IPS-15b (cell line): ENCODE results near the gene TLR3.
A peak's percentile ranks its signal among the peaks of the same experiment; 100 is the strongest.

Experiments
- H3K27me3 ChIP-seq: one replicate; pipeline ENCODE4 v1.6.1; 2013; ENCODE audit warnings: low read length; ENCODE audit not compliant: control insufficient read depth, insufficient read depth
- H3K36me3 ChIP-seq: one replicate; pipeline ENCODE4 v1.6.1; 2013; ENCODE audit warnings: low read length; ENCODE audit not compliant: control insufficient read depth, insufficient read depth
- H3K4me1 ChIP-seq: one replicate; pipeline ENCODE4 v1.6.1; 2013; ENCODE audit warnings: mild to moderate bottlenecking, low read length; ENCODE audit not compliant: control insufficient read depth, insufficient read depth
- H3K4me3 ChIP-seq: one replicate; pipeline ENCODE4 v1.5.1; 2013; ENCODE audit warnings: low read depth, low read length
- H3K9ac ChIP-seq: one replicate; pipeline ENCODE4 v1.6.1; 2013; ENCODE audit warnings: low read depth, mild to moderate bottlenecking, low read length
- H3K9me3 ChIP-seq: one replicate; pipeline ENCODE4 v1.6.1; 2013; ENCODE audit warnings: mild to moderate bottlenecking, low read length; ENCODE audit not compliant: control insufficient read depth, insufficient read depth

Gene TLR3

DNA sequence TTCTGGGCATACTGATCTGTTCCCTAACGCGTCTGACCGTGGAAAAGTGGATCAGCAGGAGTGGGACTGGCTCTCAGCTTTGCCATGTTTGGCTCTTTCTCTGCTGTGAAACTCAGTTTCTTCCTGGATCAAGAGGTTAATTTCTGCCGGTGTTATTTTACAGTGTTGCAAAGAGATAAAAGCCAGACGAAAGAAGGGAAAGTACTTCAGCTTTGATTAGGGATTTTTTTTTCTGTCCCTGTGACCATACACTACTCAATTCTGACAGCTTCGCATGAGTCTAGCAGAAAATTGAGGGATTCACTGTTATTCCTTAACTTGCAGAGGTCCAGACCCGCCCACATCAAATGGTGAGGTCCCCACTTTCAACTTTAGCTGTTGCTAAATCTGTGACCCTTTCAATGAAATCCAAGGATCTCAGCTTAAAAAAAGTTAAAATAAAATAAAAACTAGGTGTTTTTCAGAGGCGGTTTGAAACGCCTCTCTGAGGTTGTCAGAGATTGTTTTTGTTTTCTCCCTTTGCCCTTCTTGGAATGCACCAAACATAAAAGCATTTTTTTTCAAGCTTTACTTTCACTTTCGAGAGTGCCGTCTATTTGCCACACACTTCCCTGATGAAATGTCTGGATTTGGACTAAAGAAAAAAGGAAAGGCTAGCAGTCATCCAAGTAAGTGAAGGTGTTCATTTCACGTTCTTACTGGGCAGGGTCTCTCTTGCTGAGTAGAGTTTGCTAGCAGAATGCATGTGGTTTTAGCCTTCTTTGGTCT is at the start of gene TLR3:
TSS of gene TLR3 (plus strand) at position 576 of the 768 bp plus-strand sequence. CDS start 7,464 bp downstream, outside the sequence.
- Histone ChIP-seq H3K9me3 (no peaks in the 10 kb centered on the region), H3K9ac (no peak within 1 kb of the TSS), H3K4me3 (no peak within 1 kb of the TSS)

DNA sequence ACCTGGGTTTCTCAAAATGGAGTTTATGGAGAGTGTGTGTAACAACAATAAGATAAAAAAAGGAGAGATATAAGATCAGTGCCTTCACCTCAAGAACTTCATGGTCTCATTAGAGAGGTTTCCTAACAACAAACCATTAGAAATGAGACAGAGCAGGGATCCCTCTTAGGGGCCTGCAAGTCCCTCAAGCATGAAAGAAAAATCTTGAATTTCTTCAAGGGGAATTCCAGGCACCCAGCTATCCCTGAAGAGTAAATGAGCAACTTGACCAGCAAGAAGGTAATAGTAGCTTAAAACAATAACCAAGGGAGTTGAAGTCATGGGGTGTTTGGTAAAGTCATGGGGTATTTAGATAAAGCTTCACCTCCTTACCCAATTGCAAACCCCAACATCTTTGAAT is 49.7 kb upstream of the TLR3 start:
- Histone ChIP-seq H3K4me1 (peaks cover 4% of the 10 kb centered on the region), H3K9me3 (no peaks in the 10 kb centered on the region), H3K4me3 (no peak overlapping the region), H3K27me3 (peaks cover 2% of the 10 kb centered on the region), H3K36me3 (no peaks in the 10 kb centered on the region), H3K9ac (no peak overlapping the region)

More for the DNA sequence above, at the start of gene TLR3:
- Histone ChIP-seq H3K27me3 (no peaks in the 10 kb centered on the region), H3K36me3 (no peaks in the 10 kb centered on the region), H3K4me1 (peaks cover 13% of the 10 kb centered on the region)

DNA sequence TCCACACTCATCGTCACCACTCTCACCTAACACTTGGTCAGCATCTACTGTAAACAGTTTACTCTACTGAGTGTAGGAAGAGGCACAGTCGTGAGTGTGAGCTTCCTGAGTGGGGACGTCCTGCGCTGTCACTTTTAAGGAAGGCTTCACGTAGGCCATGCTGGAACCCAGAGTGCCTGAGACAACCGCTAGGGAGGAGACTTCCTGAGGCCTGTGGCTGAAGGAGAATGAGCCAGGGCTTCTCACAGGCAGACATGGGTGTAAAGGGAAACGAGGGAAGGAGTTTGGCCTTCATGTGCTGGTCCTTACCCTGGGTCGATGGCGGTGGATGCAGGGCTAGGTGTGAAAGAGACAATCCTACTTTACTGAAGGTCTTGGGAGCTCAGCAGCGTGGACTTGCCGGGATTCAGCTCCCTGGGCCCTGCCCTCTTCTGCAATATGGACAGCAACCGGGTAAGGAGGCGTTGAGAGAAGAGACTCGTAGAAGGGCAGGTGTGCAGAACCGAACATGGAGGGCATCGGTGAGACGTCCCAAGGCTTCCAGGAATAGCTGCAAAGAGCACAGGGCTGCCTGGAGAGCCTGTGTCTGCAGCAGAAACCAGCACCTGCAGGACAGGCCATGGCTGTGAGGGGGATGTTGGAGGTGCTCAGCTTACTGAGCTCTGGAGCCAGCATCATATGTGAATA is 48.7 kb upstream of the TLR3 start:
- H3K4me1 ChIP-seq = peaks cover 2% of the 10 kb centered on the region
- H3K36me3 ChIP-seq = no peaks in the 10 kb centered on the region
- no peak overlapping the region for H3K9ac ChIP-seq
- peaks cover 2% of the 10 kb centered on the region for H3K27me3 ChIP-seq
- no peak overlapping the region for H3K4me3 ChIP-seq
- H3K9me3 ChIP-seq = no peaks in the 10 kb centered on the region

DNA sequence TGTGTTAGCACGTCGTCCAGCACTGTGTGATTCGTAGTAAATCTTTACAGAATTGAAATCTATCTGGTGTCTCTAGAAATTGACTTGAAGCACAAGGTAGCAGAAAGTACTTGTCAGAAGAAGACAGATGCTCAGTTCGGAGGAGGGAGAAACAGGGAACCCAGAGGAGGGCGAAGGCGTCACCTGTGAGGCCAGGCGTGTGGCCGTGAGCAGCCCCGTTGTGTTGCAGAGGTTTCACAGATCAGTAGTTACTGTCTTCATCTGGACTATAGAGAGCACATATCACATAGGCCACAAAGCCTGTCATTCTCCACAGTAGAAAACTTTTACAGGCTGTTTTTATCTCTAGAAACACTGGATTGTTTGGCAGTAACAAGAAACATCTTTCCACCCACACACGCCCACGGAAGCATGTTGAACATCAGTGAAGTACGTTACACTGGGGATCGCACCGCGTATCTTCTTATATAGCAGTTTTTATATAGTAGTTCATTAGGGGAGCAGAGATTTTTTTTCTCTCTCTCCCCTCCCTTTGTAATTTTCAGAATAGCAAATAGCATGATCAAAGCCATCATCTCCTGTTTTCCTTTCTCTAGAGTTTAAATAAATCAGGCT is 48.1 kb upstream of the TLR3 start:
- Histone ChIP-seq H3K36me3 (no peaks in the 10 kb centered on the region), H3K4me1 (peaks cover 2% of the 10 kb centered on the region), H3K9ac (no peak overlapping the region), H3K27me3 (peaks cover 2% of the 10 kb centered on the region), H3K9me3 (no peaks in the 10 kb centered on the region), H3K4me3 (no peak overlapping the region)

DNA sequence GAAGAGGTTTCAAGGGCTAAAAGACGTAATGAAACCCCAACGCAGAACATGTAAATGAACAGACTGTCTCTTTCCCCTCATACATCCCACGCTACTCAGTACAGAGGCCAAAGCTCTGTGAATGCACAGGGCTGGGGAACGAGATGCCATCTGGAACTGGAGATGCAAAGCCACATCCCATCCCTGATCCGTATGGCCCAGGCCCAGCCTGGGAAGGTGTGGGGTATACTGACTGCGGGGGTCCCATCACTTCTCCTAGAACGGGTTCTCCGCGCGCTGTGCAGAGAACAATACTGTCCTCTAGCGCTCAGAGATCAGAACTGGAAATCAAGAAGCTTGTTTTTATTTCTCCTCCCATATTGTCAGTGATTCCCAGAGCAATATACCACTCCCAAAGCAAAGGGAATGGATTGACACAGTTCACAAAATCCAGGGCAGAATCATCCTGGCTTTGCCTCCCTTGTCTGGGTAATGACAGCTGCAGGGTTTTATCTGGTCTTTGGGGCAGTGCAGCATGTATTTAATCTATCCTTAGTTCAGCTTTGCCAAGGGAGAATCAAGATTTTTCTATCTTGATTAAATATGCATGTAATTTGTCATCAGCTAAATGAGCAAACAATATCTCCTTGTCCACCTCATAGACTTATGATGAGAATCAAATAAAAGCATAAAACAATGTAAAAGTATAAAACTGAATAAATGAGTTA is 47.3 kb upstream of the TLR3 start:
- Histone ChIP-seq H3K4me1 (peaks cover 2% of the 10 kb centered on the region), H3K27me3 (peaks cover 2% of the 10 kb centered on the region), H3K9ac (no peak overlapping the region), H3K9me3 (no peaks in the 10 kb centered on the region), H3K36me3 (no peaks in the 10 kb centered on the region), H3K4me3 (no peak overlapping the region)

DNA sequence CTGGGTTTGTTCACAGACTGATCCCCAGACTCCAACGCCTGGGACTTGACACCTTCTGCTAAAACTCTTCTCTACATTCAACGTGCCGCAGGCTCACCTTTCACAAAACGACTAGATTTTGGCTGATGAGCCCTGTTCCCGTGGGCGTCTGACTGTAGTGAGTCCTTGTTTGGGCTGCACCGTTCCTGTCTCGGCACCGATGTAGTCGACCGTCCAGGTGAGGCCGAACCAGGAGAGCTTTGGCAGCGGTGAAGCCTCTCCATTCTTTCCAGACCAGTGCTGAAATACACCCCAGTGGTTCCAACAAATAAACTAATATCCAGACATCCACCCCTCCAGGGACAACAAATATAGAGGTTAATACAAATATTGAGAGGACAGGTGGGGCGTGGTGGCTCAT is 45.0 kb upstream of the TLR3 start:
- Histone ChIP-seq H3K36me3 (no peaks in the 10 kb centered on the region), H3K4me1 (peaks cover 8% of the 10 kb centered on the region), H3K9me3 (peaks cover 3% of the 10 kb centered on the region), H3K27me3 (peaks cover 2% of the 10 kb centered on the region), H3K9ac (no peak overlapping the region), H3K4me3 (no peak overlapping the region)

DNA sequence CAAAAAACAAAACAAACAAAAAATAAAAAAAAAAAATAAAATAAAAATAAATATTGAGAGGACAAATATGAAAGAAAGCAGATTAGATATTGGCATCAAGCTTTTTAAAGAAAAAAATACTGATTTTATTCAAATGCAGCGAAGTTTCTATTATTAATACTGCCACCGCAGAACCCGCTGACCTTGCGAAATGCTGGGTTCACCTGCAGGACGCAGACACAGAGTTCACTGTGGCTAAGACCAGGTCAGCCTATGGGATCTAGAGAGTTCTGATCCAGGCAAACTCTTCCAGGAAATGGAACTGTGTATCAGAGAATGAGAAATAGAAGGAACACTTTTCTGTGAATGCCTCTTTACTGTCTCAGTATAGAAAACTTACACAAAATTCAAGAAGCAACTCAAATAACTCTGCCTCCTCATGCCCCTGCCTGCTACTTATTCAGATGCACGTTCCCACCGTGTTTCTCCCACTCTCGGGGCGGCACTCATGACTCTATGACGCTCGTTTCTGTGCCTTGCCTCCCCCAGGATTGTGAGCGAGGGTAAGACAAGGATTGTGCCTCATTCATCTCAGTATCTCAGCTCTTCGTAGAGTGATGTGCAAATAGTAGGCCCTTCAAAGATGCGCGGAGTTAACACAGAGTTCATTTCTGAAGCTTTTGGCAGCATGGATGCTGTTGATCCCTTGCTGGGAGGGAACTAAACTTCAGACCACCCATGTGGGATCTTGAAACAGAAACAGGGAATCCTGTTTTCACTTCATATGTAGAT is 44.1 kb upstream of the TLR3 start:
- Histone ChIP-seq H3K9me3 (peaks cover 3% of the 10 kb centered on the region), H3K27me3 (peaks cover 2% of the 10 kb centered on the region), H3K4me3 (no peak overlapping the region)

DNA sequence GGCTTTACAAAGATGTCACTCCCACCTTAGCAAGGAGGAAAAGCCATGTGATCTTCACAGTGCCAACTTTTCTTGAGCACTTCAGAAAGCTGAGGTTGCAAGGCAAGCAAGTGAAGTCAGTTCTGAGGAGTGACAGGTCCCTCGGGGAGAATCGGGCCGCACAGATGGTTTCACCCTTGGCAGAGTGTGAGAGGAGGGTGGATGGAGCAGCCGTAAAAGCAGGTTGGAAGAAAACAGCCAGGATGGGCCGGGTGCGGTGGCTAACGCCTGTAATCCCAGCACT is 43.6 kb upstream of the TLR3 start:
- Histone ChIP-seq H3K9me3 (peaks cover 3% of the 10 kb centered on the region), H3K4me1 (peaks cover 22% of the 10 kb centered on the region), H3K27me3 (no peaks in the 10 kb centered on the region)

More for the DNA sequence above, 44.1 kb upstream of the TLR3 start:
- Histone ChIP-seq H3K4me1 (peaks cover 17% of the 10 kb centered on the region), H3K9ac (no peak overlapping the region), H3K36me3 (no peaks in the 10 kb centered on the region)

DNA sequence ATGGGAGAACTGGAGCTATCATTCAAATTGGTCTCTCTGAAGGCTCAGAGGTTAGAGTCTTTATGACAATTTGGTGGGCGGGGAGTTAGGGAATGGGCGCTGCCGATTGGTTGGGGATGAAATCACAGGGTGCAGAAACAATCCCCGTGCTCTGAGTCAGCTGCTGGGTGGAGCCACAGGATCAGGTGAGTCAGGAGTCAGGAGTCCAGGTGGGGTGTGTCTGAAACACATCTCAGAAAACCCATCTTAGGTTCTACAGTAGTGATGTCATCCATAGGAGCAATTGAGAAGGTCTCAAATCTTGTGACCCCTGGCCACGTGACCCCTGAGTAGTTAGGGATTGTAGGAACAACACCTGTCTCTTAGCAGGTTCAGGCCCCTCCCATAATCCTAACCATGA is 41.6 kb upstream of the TLR3 start:
- H3K36me3 ChIP-seq = no peaks in the 10 kb centered on the region
- peaks cover 36% of the 10 kb centered on the region for H3K4me1 ChIP-seq
- H3K9ac ChIP-seq = no peak overlapping the region
- H3K4me3 ChIP-seq = no peak overlapping the region
- H3K27me3 ChIP-seq = no peaks in the 10 kb centered on the region
- peaks cover 3% of the 10 kb centered on the region for H3K9me3 ChIP-seq

More for the DNA sequence above, 43.6 kb upstream of the TLR3 start:
- Histone ChIP-seq H3K9ac (no peak overlapping the region), H3K4me3 (no peak overlapping the region), H3K36me3 (no peaks in the 10 kb centered on the region)

DNA sequence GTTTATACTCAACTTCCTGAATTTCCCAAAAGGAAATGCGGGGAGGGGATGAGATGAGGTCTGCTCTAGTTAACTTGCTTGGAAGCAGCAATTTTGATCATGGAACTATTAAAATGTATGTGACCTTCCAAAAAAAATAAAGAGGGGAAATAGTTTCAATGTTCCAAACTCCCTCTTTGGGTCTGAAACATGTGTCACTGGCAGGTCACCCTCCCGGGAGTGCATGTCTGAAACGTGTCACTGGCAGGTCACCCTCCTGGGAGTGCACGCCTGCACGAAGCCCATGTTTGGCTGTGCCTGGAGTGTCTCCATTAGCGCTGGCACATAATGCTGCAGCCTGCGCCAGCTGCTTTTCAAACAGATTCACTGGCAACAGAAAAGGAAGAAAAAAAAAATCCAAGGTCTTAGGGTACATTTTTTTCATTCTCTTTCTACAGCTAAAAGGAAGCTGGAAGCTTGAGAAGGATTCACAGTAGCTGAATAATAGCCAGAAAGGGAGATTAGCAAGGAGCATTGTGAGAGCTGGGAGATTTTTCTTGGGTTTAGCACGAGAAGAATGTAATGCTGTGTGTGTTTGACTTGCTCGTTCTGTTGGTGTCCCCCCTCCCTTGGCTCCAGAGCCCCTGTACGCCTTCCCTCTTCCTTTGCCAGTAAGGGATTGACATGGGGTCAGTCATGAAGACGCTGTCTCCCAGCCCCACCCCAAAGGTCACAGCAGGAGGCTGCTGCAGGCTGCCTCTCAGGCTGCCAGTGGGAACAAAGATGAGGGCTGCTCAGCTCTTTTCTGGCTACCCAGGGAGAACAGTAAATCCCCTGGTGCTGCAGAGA is 39.2 kb upstream of the TLR3 start:
- Histone ChIP-seq H3K9ac (peak overlapping the region; percentile 16), H3K4me1 (peaks cover 39% of the 10 kb centered on the region), H3K36me3 (no peaks in the 10 kb centered on the region), H3K9me3 (peaks cover 6% of the 10 kb centered on the region), H3K4me3 (no peak overlapping the region), H3K27me3 (no peaks in the 10 kb centered on the region)
